GM23248 (cell line): ENCODE results near the gene CBX3.

ENCODE experiments used
- EZH2 ChIP-seq: fragments of 200-600 bp; sonication (generic); IDR thresholded peaks from 2 replicates; pipeline ENCODE4 v1.6.1; 2018; ENCODE audit warnings: antibody characterized with exemption, mild to moderate bottlenecking; ENCODE audit not compliant: insufficient read depth, poor library complexity, severe bottlenecking
- EZH2phosphoT487 ChIP-seq: fragments of 200-600 bp; sonication (generic); IDR thresholded peaks from 2 replicates; pipeline ENCODE4 v1.6.1; 2018; ENCODE audit warnings: antibody characterized with exemption, moderate library complexity, mild to moderate bottlenecking, low read depth; ENCODE audit not compliant: insufficient read depth

GRCh38 chr7:26186364-26187311 lies 14.9 kb upstream of the CBX3 start:
- no peak for TF ChIP-seq EZH2
- TF ChIP-seq EZH2phosphoT487, result no peak
